ENCODE results near the gene CPEB2. TPM values are rescaled to one million over a fixed set of nuclear protein-coding genes. Genes with fewer than 3 reads are reported as not detected.

CPEB2 gene
- total and polyA plus RNA-seq, 2 of the 8 experiments (the other 6 are each of a cell fraction or from before 2014, with no cell fraction given) = 0.39 to 1.9 TPM

- Histone ChIP-seq H2AK5ac (ENCODE audit: low read depth, low read length) (no peak overlapping the region), H3K27ac (ENCODE audit: low read depth, low read length) (no peak overlapping the region), H4K91ac (replicated peaks; ENCODE audit: insufficient read length, low read length) (no peak overlapping the region), H4K20me1 (replicated peaks in 1 of 2; ENCODE audit: control insufficient read depth in 1 of 2, insufficient read depth in 2 of 2, low read length in 2 of 2) (no peaks in the 10 kb centered on the region), H2BK120ac (replicated peaks; ENCODE audit: low read depth, low read length) (no peak overlapping the region), H3K27me3 (replicated peaks in 1 of 4; ENCODE audit: control insufficient read depth in 3 of 4, extremely low read depth in 1 of 4, insufficient read depth in 3 of 4, low read length in 3 of 4) (peaks cover 0 to 20% (median 4%) of the 10 kb centered on the region in 4 experiments; a peak in 3 of 7 replicates), H2BK20ac (ENCODE audit: low read length) (no peak overlapping the region), H3K4me2 (ENCODE audit: insufficient read depth in 1 of 2, low read depth in 2 of 2, low read length in 2 of 2) (peak overlapping the region; percentile 67 to 84), H3K9ac (replicated peaks in 1 of 4; ENCODE audit: extremely low read depth in 1 of 4, low read depth in 3 of 4, low read length in 3 of 4) (peak overlapping the region in 1 of 4 experiments; percentile 65; a peak in 1 of 7 replicates), H3K14ac (ENCODE audit: insufficient read length) (no peak overlapping the region), H3K18ac (ENCODE audit: extremely low read depth, low read length) (no peak overlapping the region), H3K56ac (replicated peaks; ENCODE audit: insufficient read length, low read depth, low read length) (no peak overlapping the region), H3K23me2 (ENCODE audit: low read depth, low read length) (peaks cover 19% of the 10 kb centered on the region; the same call in 1 of the 2 replicates), H3K23ac (ENCODE audit: insufficient read length) (no peak overlapping the region), H2BK5ac (ENCODE audit: low read depth, low read length) (no peak overlapping the region), H3K4ac (replicated peaks; ENCODE audit: insufficient read length, low read depth, low read length) (no peak overlapping the region), H4K8ac (ENCODE audit: extremely low read depth, insufficient read depth, low read length) (no peak overlapping the region), H2BK12ac (ENCODE audit: low read depth, low read length) (no peak overlapping the region), H4K5ac (ENCODE audit: insufficient read length, low read depth, low read length) (no peak overlapping the region), H3K4me3 (ENCODE audit: extremely low read depth in 1 of 4, insufficient read depth in 2 of 4, low read depth in 3 of 4, low read length in 4 of 4) (peak overlapping the region; percentile 58 to 87 (median 67)), H3K36me3 (ENCODE audit: control insufficient read depth in 2 of 4, insufficient read depth in 4 of 4, low read length in 3 of 4) (no peaks in the 10 kb centered on the region), H3K79me2 (ENCODE audit: control insufficient read depth in 1 of 2, insufficient read depth in 2 of 2, low read length in 2 of 2) (no peaks in the 10 kb centered on the region), H3K9me3 (ENCODE audit: insufficient read depth in 2 of 2, low read depth in 1 of 2, low read length in 1 of 2) (no peaks in the 10 kb centered on the region), H3K4me1 (replicated peaks in 1 of 4; ENCODE audit: control insufficient read depth in 3 of 4, insufficient read depth in 4 of 4, low read length in 3 of 4) (peaks cover 2 to 4% (median 3%) of the 10 kb centered on the region in 4 experiments; a peak in 5 of 7 replicates), H2BK15ac (ENCODE audit: low read length) (no peak overlapping the region), H2AFZ (ENCODE audit: low read length) (no peak overlapping the region), H3K79me1 (ENCODE audit: low read depth, low read length) (no peaks in the 10 kb centered on the region)
- CTCF ChIA-PET (ENCODE audit: partially characterized antibody) = interaction anchor here (0.6 to 1.1 kb wide), 3 partner anchors 33 to 1317 kb away, joined by 3 read pairs; no protein-coding TSS in a partner anchor
- POLR2A ChIA-PET (ENCODE audit: partially characterized antibody) = no interaction called here
- WGBS, 2 experiments (ENCODE audit: extremely low coverage in 1 of 2, insufficient coverage in 1 of 2, insufficient read length in 1 of 2, insufficient replicate concordance in 2 of 2, low coverage in 1 of 2, low lambda C conversion rate in 2 of 2, missing lambda C conversion rate in 1 of 2) = 4% methylated on average over 33 of the region's 65 CpGs; no CpG with 5 or more reads in 1 of the 2 experiments
- no peak for FAIRE-seq
- peak in 1 of 2 experiments; percentile 73 for DNase-seq (ENCODE audit: low read depth in 1 of 2, low spot score in 2 of 2)
- TF ChIP-seq MAX (IDR thresholded peaks at IDR 0.05) (peak; percentile 22; the same call in 1 of the 2 replicates), RNF2 (IDR thresholded peaks at IDR 0.05; ENCODE audit: borderline replicate concordance, low read depth, low read length, missing control alignments, poor library complexity, severe bottlenecking) (no peak), KDM1A (IDR thresholded peaks at IDR 0.05; ENCODE audit: borderline replicate concordance, low read length) (no peak), EZH2 (IDR thresholded peaks at IDR 0.05; ENCODE audit: low read depth, low read length, severe bottlenecking) (peak; percentile 23), KDM4A (IDR thresholded peaks at IDR 0.05; ENCODE audit: low read depth, low read length, severe bottlenecking) (peak; percentile 63)
These were observed 1.2 kb downstream of the CPEB2 start for GRCh38 chr4:15003401-15003890.

Measured in H1 (cell line).